Chondrocyte (in vitro differentiated cells): ENCODE results near the gene AIFM2. TPM values are rescaled to one million over a fixed set of nuclear protein-coding genes. Genes with fewer than 3 reads are reported as not detected.

ENCODE experiments used
- DNase-seq: peaks from one replicate; pipeline ENCODE4 v3.0.0; 2021; ENCODE audit warnings: mixed read lengths, low spot score
- H3K27ac Mint-ChIP-seq: one replicate; pipeline ENCODE4 v1.8.0; 2021; ENCODE audit warnings: mild to moderate bottlenecking, moderate library complexity, mixed read lengths; ENCODE audit not compliant: unreplicated experiment
- H3K27me3 Mint-ChIP-seq: 2 replicates; pipeline ENCODE4 v1.8.0; 2021; ENCODE audit warnings: low read depth, mixed read lengths
- H3K36me3 Mint-ChIP-seq: 2 replicates; pipeline ENCODE4 v1.8.0; 2021; ENCODE audit warnings: low read depth, mixed read lengths
- H3K4me1 Mint-ChIP-seq: 2 replicates; pipeline ENCODE4 v1.8.0; 2021; ENCODE audit warnings: low read depth, mild to moderate bottlenecking, mixed read lengths
- H3K4me3 Mint-ChIP-seq: one replicate; pipeline ENCODE4 v1.8.0; 2021; ENCODE audit warnings: mild to moderate bottlenecking, moderate library complexity, mixed read lengths; ENCODE audit not compliant: unreplicated experiment
- H3K9me3 Mint-ChIP-seq: 2 replicates; pipeline ENCODE4 v1.8.0; 2021; ENCODE audit warnings: low read depth, mixed read lengths
- CTCF ChIP-seq: fragments of 200-600 bp; sonication (generic); IDR thresholded peaks from 2 replicates; pipeline ENCODE4 v1.5.0; 2021; ENCODE audit warnings: antibody characterized with exemption, mild to moderate bottlenecking, moderate library complexity
- total RNA-seq: library from RNA; stranded (reverse); gene quantifications from 3 replicates; pipeline ENCODE4 v1.2.1, GENCODE V29; 2021

Gene AIFM2
- total RNA-seq, 1 donor from 2014 or later = 10.3 TPM

GRCh38 chr10:70064486-70064885 lies 68.1 kb downstream of the AIFM2 start:
- Mint-ChIP-seq H3K27ac (no peak overlapping the region), H3K4me1 (no peaks in the 10 kb centered on the region), H3K36me3 (peaks cover 11% of the 10 kb centered on the region), H3K9me3 (no peaks in the 10 kb centered on the region), H3K27me3 (no peaks in the 10 kb centered on the region), H3K4me3 (no peak overlapping the region)
- no peak for DNase-seq
- no peak for TF ChIP-seq CTCF

- H3K9me3 Mint-ChIP-seq = no peaks in the 10 kb centered on the region
- H3K4me1 Mint-ChIP-seq = no peaks in the 10 kb centered on the region
- peaks cover 11% of the 10 kb centered on the region for H3K36me3 Mint-ChIP-seq
- H3K4me3 Mint-ChIP-seq = no peak overlapping the region
- TF ChIP-seq CTCF = no peak
- DNase-seq = no peak
- H3K27me3 Mint-ChIP-seq = no peaks in the 10 kb centered on the region
- H3K27ac Mint-ChIP-seq = no peak overlapping the region
Measured at GRCh38 chr10:70063418-70064098, 69.1 kb downstream of the AIFM2 start.

Other genes with a start within 250 kb of the AIFM2 start
- 22.9 to 25.9 TPM (median 25.9 TPM) in 3 replicates for gene MACROH2A2, start 80.0 kb downstream of the AIFM2 start, total RNA-seq
- gene TYSND1, start 13.9 kb upstream of the AIFM2 start, total RNA-seq = 9.4 to 11.9 TPM (median 9.4 TPM) in 3 replicates
- gene SAR1A, start 37.7 kb upstream of the AIFM2 start, total RNA-seq = 203 to 233 TPM (median 212 TPM) in 3 replicates
- 67.4 to 74.9 TPM (median 69.0 TPM) in 3 replicates for gene PPA1, start 100.6 kb upstream of the AIFM2 start, total RNA-seq
- not detected in 3 replicates for gene NPFFR1, start 151.2 kb upstream of the AIFM2 start, total RNA-seq
- 8.8 to 10.8 TPM (median 9.5 TPM) in 3 replicates for gene LRRC20, start 249.8 kb upstream of the AIFM2 start, total RNA-seq